Activated gamma-delta T cell treated with Interleukin-2 at 50 U/mL for 16 hours (primary cell): ENCODE results near the gene HEPH.
"Not testable (repeated sequence)": the region's sequence is repeated elsewhere in the genome, so short reads cannot be mapped to it uniquely, and the experiment has no call there.

Source experiments
- DNase-seq: peaks from one replicate; pipeline ENCODE4 v3.0.0-alpha.2; 2020

The HEPH gene

GRCh38 chrX:66203114-66203513 is 39.1 kb downstream of the HEPH start:
- DNase-seq = no peak

GRCh38 chrX:66221856-66222255 is 57.8 kb downstream of the HEPH start:
- no peak for DNase-seq

DNA sequence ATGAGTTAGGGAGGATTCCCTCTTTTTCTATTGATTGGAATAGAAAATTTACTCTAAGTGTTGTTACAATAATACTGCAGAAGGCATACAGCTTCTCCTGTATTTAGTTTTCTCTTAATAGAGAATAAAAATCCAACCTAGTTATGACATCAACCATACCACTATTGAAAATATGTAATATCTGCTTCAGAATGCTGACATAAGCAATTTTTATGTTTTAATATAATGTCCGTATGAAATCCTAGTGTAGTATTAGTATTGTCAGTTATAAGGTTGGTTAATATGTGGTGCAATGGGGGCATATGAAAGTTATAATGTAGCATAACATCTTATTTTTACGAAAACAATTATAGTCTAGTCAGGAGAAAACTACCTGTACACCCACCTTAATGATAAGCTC is 68.2 kb downstream of the HEPH start:
- no peak for DNase-seq

DNA sequence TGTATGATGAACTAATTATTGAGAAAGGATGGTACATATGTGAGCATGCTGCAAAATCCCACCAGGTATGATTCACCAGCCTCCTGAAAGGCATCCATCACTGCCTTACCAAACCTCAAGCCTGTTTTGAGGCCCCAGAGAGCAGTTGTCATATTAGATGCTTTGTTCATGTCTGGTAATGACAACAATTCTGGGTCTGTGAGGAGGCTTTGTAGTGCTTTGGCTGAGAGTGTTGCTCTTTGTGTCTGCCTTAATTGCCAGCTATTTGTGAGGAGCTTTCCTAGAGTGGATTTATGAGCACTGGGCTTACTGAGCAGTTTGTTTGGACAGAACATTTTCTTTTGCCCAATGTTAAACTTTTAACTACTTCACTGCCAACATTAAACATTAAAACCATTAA is 69.2 kb downstream of the HEPH start:
- DNase-seq = no peak

- DNase-seq = not testable (repeated sequence)
Observed at GRCh38 chrX:66233904-66234303, 69.9 kb downstream of the HEPH start.

- DNase-seq = no peak
Observed at GRCh38 chrX:66255359-66255967, 91.4 kb downstream of the HEPH start.

DNA sequence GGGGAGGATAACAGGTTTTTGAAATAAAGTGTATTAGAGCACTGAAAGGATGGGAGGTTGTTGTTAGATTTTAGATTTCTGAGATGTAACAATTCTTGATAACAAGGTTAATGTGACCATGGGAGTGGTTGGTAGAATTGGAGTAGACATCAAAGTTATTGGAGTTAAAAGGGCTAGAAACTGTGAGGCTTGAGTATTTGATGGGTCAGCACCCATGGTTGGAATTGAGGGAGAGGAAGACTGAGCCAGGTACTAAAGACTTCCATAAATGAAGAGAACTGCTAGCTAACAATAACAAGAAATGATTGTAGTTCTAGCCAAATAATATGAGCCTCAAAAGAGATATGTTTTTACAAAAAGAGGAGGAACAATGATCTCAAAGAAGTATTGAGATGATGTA is 98.8 kb downstream of the HEPH start:
- no peak for DNase-seq
